ENCODE results near the gene PLEKHH2.
"Not testable (repeated sequence)": the region's sequence is repeated elsewhere in the genome, so short reads cannot be mapped to it uniquely, and the experiment has no call there.

The PLEKHH2 gene

DNA sequence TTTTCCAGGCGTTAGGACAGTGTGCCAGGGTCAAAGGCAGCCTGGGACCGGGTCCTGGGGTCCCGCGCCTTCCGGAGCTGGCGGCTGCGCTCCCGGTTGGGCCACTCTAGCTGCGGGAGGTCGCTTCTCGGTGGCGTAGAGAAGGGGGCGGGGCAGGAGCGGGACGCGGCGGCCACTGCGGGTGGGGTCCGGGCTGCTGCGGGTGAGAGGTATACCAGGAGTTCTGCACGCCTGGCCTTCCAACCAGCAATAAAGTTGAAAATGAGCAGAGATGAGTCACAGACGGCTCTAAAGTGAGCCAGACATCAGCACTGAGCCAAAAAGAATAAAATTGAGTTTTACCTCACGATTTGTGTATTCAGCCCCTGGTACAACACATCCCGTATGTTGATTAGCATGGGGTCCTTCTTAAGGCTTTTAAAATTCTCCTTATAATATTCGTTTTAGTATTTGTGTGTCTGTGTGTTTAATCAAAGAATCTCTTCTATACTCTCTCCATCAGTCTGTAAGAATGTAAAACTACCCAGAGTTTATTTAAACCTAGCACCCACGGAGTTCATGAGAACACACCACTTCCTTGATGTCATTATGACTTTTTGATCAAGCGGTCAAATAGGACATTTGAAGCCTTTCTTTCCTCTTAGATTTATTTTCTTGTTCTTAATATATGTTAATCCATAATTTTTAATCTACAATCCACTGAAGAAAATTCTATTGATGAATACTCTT is 39.4 kb downstream of the PLEKHH2 start, which contains the start of gene C1GALT1C1L:
Gene C1GALT1C1L (minus strand): TSS at position 108 of the 729 bp plus-strand sequence. CDS start 107 bp downstream, at position 1.
- Mint-ChIP-seq H3K27me3 (ENCODE audit: low read depth) (peaks cover 4% of the 10 kb centered on the region), H3K27ac (peak within 1 kb of the TSS; percentile 42), H3K4me3 (peak within 1 kb of the TSS; percentile 52), H3K9me3 (peaks cover 7% of the 10 kb centered on the region), H3K36me3 (ENCODE audit: low read depth) (no peaks in the 10 kb centered on the region), H3K4me1 (ENCODE audit: low read depth) (peaks cover 7% of the 10 kb centered on the region)
- peak; percentile 46 for DNase-seq (ENCODE audit: low spot score)

GRCh38 chr2:43677783-43678182 is 40.7 kb downstream of the PLEKHH2 start:
- not testable (repeated sequence) for H3K4me1 Mint-ChIP-seq (ENCODE audit: low read depth); DNase-seq (ENCODE audit: low spot score); H3K9me3 Mint-ChIP-seq; H3K36me3 Mint-ChIP-seq (ENCODE audit: low read depth); H3K27me3 Mint-ChIP-seq (ENCODE audit: low read depth); H3K27ac Mint-ChIP-seq; H3K4me3 Mint-ChIP-seq

GRCh38 chr2:43685357-43685756 is 48.3 kb downstream of the PLEKHH2 start:
- Mint-ChIP-seq H3K27me3 (ENCODE audit: low read depth) (no peaks in the 10 kb centered on the region), H3K4me3 (no peak overlapping the region), H3K4me1 (ENCODE audit: low read depth) (no peaks in the 10 kb centered on the region), H3K9me3 (no peaks in the 10 kb centered on the region), H3K36me3 (ENCODE audit: low read depth) (no peaks in the 10 kb centered on the region), H3K27ac (no peak overlapping the region)
- no peak for DNase-seq (ENCODE audit: low spot score)

GRCh38 chr2:43689999-43690398 is 52.9 kb downstream of the PLEKHH2 start:
- DNase-seq (ENCODE audit: low spot score) = no peak
- Mint-ChIP-seq H3K4me1 (ENCODE audit: low read depth) (no peaks in the 10 kb centered on the region), H3K4me3 (no peak overlapping the region), H3K9me3 (no peaks in the 10 kb centered on the region), H3K27ac (no peak overlapping the region), H3K36me3 (ENCODE audit: low read depth) (no peaks in the 10 kb centered on the region), H3K27me3 (ENCODE audit: low read depth) (no peaks in the 10 kb centered on the region)

- no peaks in the 10 kb centered on the region for H3K4me1 Mint-ChIP-seq (ENCODE audit: low read depth)
- no peaks in the 10 kb centered on the region for H3K36me3 Mint-ChIP-seq (ENCODE audit: low read depth)
- H3K27me3 Mint-ChIP-seq (ENCODE audit: low read depth) = no peaks in the 10 kb centered on the region
- no peak overlapping the region for H3K27ac Mint-ChIP-seq
- H3K4me3 Mint-ChIP-seq = no peak overlapping the region
- no peaks in the 10 kb centered on the region for H3K9me3 Mint-ChIP-seq
- DNase-seq (ENCODE audit: low spot score) = no peak
Measured at GRCh38 chr2:43692428-43692994, 55.5 kb downstream of the PLEKHH2 start.

DNA sequence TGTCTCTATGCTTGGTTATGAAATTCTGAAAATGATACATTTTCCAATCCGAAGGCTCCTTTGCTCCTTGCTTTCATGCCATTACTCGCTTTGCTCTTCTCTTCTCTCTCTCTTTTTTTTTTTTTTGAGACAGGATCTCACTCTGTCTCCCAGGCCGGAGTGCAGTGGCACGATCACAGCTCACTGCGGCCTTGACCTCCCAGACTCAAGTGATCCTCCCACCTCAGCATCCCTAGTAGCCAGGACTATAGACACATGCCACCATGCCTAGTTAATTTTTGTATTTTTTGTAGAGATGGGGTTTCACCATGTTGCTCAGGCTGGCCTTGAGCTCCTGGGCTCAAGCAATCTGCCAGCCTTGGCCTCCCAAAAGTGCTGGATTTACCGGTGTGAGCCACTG is 61.1 kb downstream of the PLEKHH2 start:
- not testable (repeated sequence) for H3K4me1 Mint-ChIP-seq (ENCODE audit: low read depth); H3K4me3 Mint-ChIP-seq; H3K9me3 Mint-ChIP-seq; H3K27ac Mint-ChIP-seq; DNase-seq (ENCODE audit: low spot score); H3K36me3 Mint-ChIP-seq (ENCODE audit: low read depth); H3K27me3 Mint-ChIP-seq (ENCODE audit: low read depth)

- peaks cover 9% of the 10 kb centered on the region for H3K4me1 Mint-ChIP-seq (ENCODE audit: low read depth)
- no peak for DNase-seq (ENCODE audit: low spot score)
- no peak overlapping the region for H3K4me3 Mint-ChIP-seq
- H3K27me3 Mint-ChIP-seq (ENCODE audit: low read depth) = no peaks in the 10 kb centered on the region
- no peak overlapping the region for H3K27ac Mint-ChIP-seq
- no peaks in the 10 kb centered on the region for H3K36me3 Mint-ChIP-seq (ENCODE audit: low read depth)
- H3K9me3 Mint-ChIP-seq = no peaks in the 10 kb centered on the region
Measured at GRCh38 chr2:43699761-43700160, 62.7 kb downstream of the PLEKHH2 start.

DNA sequence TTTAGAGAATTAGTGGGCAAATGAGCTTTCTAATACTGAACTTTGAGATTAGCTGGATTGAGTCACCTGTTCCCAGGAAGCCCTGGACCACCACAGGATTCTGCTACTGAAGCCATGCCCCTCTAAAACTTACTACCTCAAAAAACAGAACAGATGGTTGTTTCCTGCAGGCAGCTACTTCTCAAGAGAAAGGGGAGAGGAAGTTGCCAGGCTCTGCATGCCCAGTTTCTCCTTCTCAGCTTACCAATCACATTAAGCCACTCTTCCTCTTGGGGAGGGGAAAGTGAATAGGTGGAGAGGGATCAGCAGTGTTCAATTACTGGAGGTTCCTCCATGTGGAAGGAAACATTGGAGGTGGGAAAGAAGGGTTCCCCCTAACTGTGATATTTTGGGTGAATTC is 64.1 kb downstream of the PLEKHH2 start:
- DNase-seq (ENCODE audit: low spot score) = no peak
- Mint-ChIP-seq H3K9me3 (no peaks in the 10 kb centered on the region), H3K36me3 (ENCODE audit: low read depth) (no peaks in the 10 kb centered on the region), H3K4me1 (ENCODE audit: low read depth) (peaks cover 9% of the 10 kb centered on the region), H3K4me3 (no peak overlapping the region), H3K27me3 (ENCODE audit: low read depth) (no peaks in the 10 kb centered on the region), H3K27ac (no peak overlapping the region)

- no peak for DNase-seq (ENCODE audit: low spot score)
- no peaks in the 10 kb centered on the region for H3K36me3 Mint-ChIP-seq (ENCODE audit: low read depth)
- H3K4me3 Mint-ChIP-seq = no peak overlapping the region
- H3K27me3 Mint-ChIP-seq (ENCODE audit: low read depth) = no peaks in the 10 kb centered on the region
- H3K4me1 Mint-ChIP-seq (ENCODE audit: low read depth) = no peaks in the 10 kb centered on the region
- no peaks in the 10 kb centered on the region for H3K9me3 Mint-ChIP-seq
- H3K27ac Mint-ChIP-seq = no peak overlapping the region
Measured at GRCh38 chr2:43707255-43708015, 70.4 kb downstream of the PLEKHH2 start.

GRCh38 chr2:43708178-43708577 is 71.1 kb downstream of the PLEKHH2 start:
- DNase-seq (ENCODE audit: low spot score) = no peak
- Mint-ChIP-seq H3K27ac (no peak overlapping the region), H3K4me3 (no peak overlapping the region), H3K9me3 (no peaks in the 10 kb centered on the region), H3K4me1 (ENCODE audit: low read depth) (no peaks in the 10 kb centered on the region), H3K36me3 (ENCODE audit: low read depth) (no peaks in the 10 kb centered on the region), H3K27me3 (ENCODE audit: low read depth) (no peaks in the 10 kb centered on the region)

- H3K27me3 Mint-ChIP-seq (ENCODE audit: low read depth) = no peaks in the 10 kb centered on the region
- DNase-seq (ENCODE audit: low spot score) = no peak
- H3K27ac Mint-ChIP-seq = no peak overlapping the region
- no peak overlapping the region for H3K4me3 Mint-ChIP-seq
- H3K9me3 Mint-ChIP-seq = no peaks in the 10 kb centered on the region
- no peaks in the 10 kb centered on the region for H3K36me3 Mint-ChIP-seq (ENCODE audit: low read depth)
- no peaks in the 10 kb centered on the region for H3K4me1 Mint-ChIP-seq (ENCODE audit: low read depth)
Measured at GRCh38 chr2:43708891-43709290, 71.8 kb downstream of the PLEKHH2 start.

DNA sequence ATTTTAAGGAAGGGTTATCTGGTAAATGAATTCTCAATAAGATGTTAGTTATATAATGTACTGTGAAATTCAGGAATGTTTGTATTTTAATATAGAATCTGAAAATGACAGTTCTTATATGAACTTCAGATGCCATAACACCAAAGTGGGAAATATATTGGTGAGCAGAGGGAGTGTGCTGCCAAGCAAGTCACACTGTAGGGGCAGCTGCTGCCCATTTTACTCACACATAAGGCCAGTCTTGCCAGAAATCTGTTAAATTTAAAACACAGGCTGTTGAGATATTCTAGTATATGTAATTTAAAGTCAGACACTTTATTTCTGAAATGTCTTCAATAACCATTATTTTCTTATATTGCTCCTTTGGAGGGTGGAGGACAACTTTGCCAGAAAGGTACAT is 73.8 kb downstream of the PLEKHH2 start:
- Mint-ChIP-seq H3K27me3 (ENCODE audit: low read depth) (no peaks in the 10 kb centered on the region), H3K36me3 (ENCODE audit: low read depth) (no peaks in the 10 kb centered on the region)

DNA sequence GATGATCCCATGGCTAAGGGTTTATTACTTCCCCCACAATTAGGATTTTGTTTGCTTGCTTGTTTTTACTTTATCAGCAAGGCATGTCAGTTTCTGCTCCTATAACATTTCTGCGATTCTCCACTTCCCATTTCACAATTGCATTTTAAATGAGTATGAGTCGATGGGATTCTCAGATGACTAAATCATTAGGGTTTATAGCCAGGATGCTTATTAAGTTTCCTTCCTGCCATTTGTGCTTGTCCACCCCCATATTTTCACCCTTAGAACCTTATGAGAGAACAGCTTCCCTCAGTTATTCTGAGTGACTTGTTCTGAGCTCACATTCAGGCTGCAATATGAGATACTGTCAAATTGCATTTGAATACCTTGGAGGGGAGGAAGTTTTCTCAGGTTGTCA is 77.1 kb downstream of the PLEKHH2 start:
- no peak overlapping the region for H3K27ac Mint-ChIP-seq
- no peak overlapping the region for H3K4me3 Mint-ChIP-seq
- no peaks in the 10 kb centered on the region for H3K9me3 Mint-ChIP-seq
- H3K36me3 Mint-ChIP-seq (ENCODE audit: low read depth) = no peaks in the 10 kb centered on the region
- DNase-seq (ENCODE audit: low spot score) = no peak
- no peaks in the 10 kb centered on the region for H3K27me3 Mint-ChIP-seq (ENCODE audit: low read depth)
- peaks cover 8% of the 10 kb centered on the region for H3K4me1 Mint-ChIP-seq (ENCODE audit: low read depth)

More for the DNA sequence above, 73.8 kb downstream of the PLEKHH2 start:
- no peak for DNase-seq (ENCODE audit: low spot score)
- no peak overlapping the region for H3K27ac Mint-ChIP-seq
- H3K4me1 Mint-ChIP-seq (ENCODE audit: low read depth) = peaks cover 5% of the 10 kb centered on the region
- H3K4me3 Mint-ChIP-seq = no peak overlapping the region
- H3K9me3 Mint-ChIP-seq = no peaks in the 10 kb centered on the region

- Mint-ChIP-seq H3K27me3 (ENCODE audit: low read depth) (no peaks in the 10 kb centered on the region), H3K9me3 (no peaks in the 10 kb centered on the region), H3K27ac (peak overlapping the region; percentile 12), H3K4me3 (no peak overlapping the region), H3K36me3 (ENCODE audit: low read depth) (no peaks in the 10 kb centered on the region), H3K4me1 (ENCODE audit: low read depth) (peaks cover 8% of the 10 kb centered on the region)
- no peak for DNase-seq (ENCODE audit: low spot score)
Measured at GRCh38 chr2:43715300-43716098, 78.4 kb downstream of the PLEKHH2 start.
